Measurements from ENCODE around the gene CHL1.

- TF ChIP-seq CTCF (IDR thresholded peaks at IDR 0.05; ENCODE audit: control extremely low read depth in 1 of 3, insufficient read depth in 1 of 3, low read depth in 1 of 3, low read length in 3 of 3): no peak
- TF ChIP-seq RAD21 (IDR thresholded peaks at IDR 0.05 in 1 of 2, conservative IDR thresholded peaks at IDR 0.05 in 1 of 2; ENCODE audit: low read depth in 2 of 2, low read length in 2 of 2): no peak
- no peak for TF ChIP-seq YY1 (IDR thresholded peaks at IDR 0.05; ENCODE audit: low read depth, low read length)
- no peak for TF ChIP-seq SP1 (IDR thresholded peaks at IDR 0.05; ENCODE audit: low read depth, low read length)
- TF ChIP-seq POLR2AphosphoS5 (IDR thresholded peaks at IDR 0.05; ENCODE audit: low read depth, low read length): no peak
- no peak for TF ChIP-seq HDAC2 (IDR thresholded peaks at IDR 0.05; ENCODE audit: borderline replicate concordance in 1 of 2, low read depth in 2 of 2, low read length in 2 of 2)
- no peak for TF ChIP-seq EZH2 (IDR thresholded peaks at IDR 0.05; ENCODE audit: low read depth, low read length, severe bottlenecking)
- TF ChIP-seq EP300 (IDR thresholded peaks at IDR 0.05; ENCODE audit: borderline replicate concordance in 1 of 2, low read depth in 2 of 2, low read length in 2 of 2): no peak
- no peak for TF ChIP-seq BCL11A (IDR thresholded peaks at IDR 0.05; ENCODE audit: low read depth in 2 of 2, low read length in 2 of 2)
Measured at GRCh38 chr3:295166-295565, 98.6 kb downstream of the CHL1 start.
